H1 (cell line): ENCODE results near the gene PPP2R2D. TPM values are rescaled to one million over a fixed set of nuclear protein-coding genes. Genes with fewer than 3 reads are reported as not detected.

Experiments used
- CBX5 ChIP-seq: fragments of 300-800, 300-1000 bp; sonication (generic); IDR thresholded peaks from 2 replicates; pipeline ENCODE4 v1.7.1; 2016; ENCODE audit warnings: antibody characterized with exemption, low read length, low read depth
- CBX8 ChIP-seq: fragments of 300-800, 300-1000 bp; sonication (generic); IDR thresholded peaks from 2 replicates; pipeline ENCODE4 v1.7.1; 2016; ENCODE audit warnings: low read depth, low read length, borderline replicate concordance
- CREB1 ChIP-seq: IDR thresholded peaks from 2 replicates; pipeline ENCODE4 v1.6.1; 2012; ENCODE audit warnings: inconsistent platforms
- EGR1 ChIP-seq: IDR thresholded peaks from 2 replicates; pipeline ENCODE4 v1.6.1; 2011; ENCODE audit warnings: low read depth, low read length, borderline replicate concordance
- NRF1 ChIP-seq: IDR thresholded peaks from 2 replicates; pipeline ENCODE4 v1.6.1; 2011; ENCODE audit warnings: mild to moderate bottlenecking, low read depth, low read length, improper control_type of control experiment
- PHF8 ChIP-seq: fragments of 200-600 bp; sonication (generic); conservative IDR thresholded peaks from 2 replicates; pipeline ENCODE4 v1.7.1; 2012; ENCODE audit warnings: low read depth, mild to moderate bottlenecking, inconsistent platforms, low read length, moderate library complexity
- SAP30 ChIP-seq: fragments of 300-600 bp; sonication (generic); IDR thresholded peaks from 2 replicates; pipeline ENCODE4 v1.7.1; 2012; ENCODE audit warnings: low read length, moderate library complexity, mild to moderate bottlenecking, inconsistent platforms; ENCODE audit not compliant: insufficient read depth, insufficient replicate concordance
- SRF ChIP-seq: IDR thresholded peaks from 2 replicates; pipeline ENCODE4 v1.6.1; 2011; ENCODE audit warnings: mild to moderate bottlenecking, low read depth, low read length, moderate library complexity
- YY1 ChIP-seq: IDR thresholded peaks from 2 replicates; pipeline ENCODE4 v1.6.1; 2011; ENCODE audit warnings: low read depth, mild to moderate bottlenecking, low read length
- polyA plus RNA-seq, 7 experiments: library from polyadenylated mRNA; depleted of rRNA in 3 of 7; stranded (reverse) in 5 of 7; unstranded in 2 of 7; fragments of >200 nt in 5 of 7; fragments of 200-250 nt in 2 of 7; gene quantifications; 1 replicate in 5 of 7; 2 replicates in 1 of 7; 4 replicates in 1 of 7; pipeline versions ENCODE4 v1.2.1 to v1.2.3, GENCODE V29; 2011 to 2013; ENCODE audit warnings: missing spikeins in 2 of 7, mixed read lengths in 2 of 7
- total RNA-seq: library from RNA; stranded (reverse); fragmentation: NEBNext Ultra II Directional; extraction: Animal tissue kit (Norgen Biotek cat#: 25700); gene quantifications from 2 replicates; pipeline ENCODE4 v1.2.1, GENCODE V29; 2021
- TF ChIP-seq, protein P1 (sequence below): IDR thresholded peaks from 2 replicates; pipeline ENCODE4 v1.6.1; 2011; ENCODE audit warnings: low read length, improper control_type of control experiment
- TF ChIP-seq, protein P2 (sequence below): IDR thresholded peaks from 2 replicates; pipeline ENCODE4 v1.6.1; 2012; ENCODE audit warnings: inconsistent platforms
- TF ChIP-seq, protein P3 (sequence below), 3 experiments: IDR thresholded peaks; 1 replicate in 2 of 3; 2 replicates in 1 of 3; pipeline versions ENCODE4 v1.5.1 to v1.6.1; 2011; ENCODE audit warnings: low read length in 3 of 3, mild to moderate bottlenecking in 3 of 3, inconsistent platforms in 2 of 3, low read depth in 1 of 3, moderate library complexity in 1 of 3; ENCODE audit not compliant: insufficient read depth in 1 of 3; ENCODE audit errors: control extremely low read depth in 1 of 3

The PPP2R2D gene
- total and polyA plus RNA-seq, 2 of the 8 experiments (the other 6 are each of a cell fraction or from before 2014, with no cell fraction given): 25.4 to 32.8 TPM

DNA sequence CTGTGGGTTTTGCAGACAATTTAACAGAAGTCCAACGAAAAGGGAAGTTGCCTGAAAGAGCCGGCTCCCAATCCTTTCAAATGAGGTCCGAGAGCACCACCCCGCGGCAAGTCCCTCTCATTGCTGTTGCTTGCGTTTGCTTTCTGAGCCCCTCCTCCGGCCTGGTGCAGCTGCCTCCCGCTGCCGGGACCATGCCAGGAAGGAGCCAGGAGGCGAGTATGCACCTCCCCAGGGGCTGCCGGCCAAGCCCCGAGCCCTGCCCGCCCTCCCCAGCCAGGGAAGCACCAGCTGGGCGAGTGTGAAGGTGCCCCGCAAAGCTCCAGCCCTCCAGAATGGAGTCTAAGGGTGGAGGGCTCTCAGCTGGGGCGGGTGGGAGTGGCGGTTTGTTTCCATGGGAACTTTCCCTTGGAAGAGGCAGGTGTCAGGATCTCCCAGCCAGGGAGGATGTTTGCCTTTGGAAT, 25.8 kb upstream of the PPP2R2D start (continued):
- no peak for TF ChIP-seq PHF8
- TF ChIP-seq YY1: no peak
- TF ChIP-seq SRF: no peak
- no peak for TF ChIP-seq CBX8
- no peak for TF ChIP-seq EGR1
- TF ChIP-seq, protein P1, sequence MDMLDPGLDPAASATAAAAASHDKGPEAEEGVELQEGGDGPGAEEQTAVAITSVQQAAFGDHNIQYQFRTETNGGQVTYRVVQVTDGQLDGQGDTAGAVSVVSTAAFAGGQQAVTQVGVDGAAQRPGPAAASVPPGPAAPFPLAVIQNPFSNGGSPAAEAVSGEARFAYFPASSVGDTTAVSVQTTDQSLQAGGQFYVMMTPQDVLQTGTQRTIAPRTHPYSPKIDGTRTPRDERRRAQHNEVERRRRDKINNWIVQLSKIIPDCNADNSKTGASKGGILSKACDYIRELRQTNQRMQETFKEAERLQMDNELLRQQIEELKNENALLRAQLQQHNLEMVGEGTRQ: no peak
- no peak for TF ChIP-seq SAP30
- TF ChIP-seq CREB1: peak; percentile 11; the same call in 1 of the 2 replicates
- no peak for TF ChIP-seq NRF1
- TF ChIP-seq, protein P2, sequence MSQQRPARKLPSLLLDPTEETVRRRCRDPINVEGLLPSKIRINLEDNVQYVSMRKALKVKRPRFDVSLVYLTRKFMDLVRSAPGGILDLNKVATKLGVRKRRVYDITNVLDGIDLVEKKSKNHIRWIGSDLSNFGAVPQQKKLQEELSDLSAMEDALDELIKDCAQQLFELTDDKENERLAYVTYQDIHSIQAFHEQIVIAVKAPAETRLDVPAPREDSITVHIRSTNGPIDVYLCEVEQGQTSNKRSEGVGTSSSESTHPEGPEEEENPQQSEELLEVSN: no peak
- no peak for TF ChIP-seq CBX5
- TF ChIP-seq, protein P3, sequence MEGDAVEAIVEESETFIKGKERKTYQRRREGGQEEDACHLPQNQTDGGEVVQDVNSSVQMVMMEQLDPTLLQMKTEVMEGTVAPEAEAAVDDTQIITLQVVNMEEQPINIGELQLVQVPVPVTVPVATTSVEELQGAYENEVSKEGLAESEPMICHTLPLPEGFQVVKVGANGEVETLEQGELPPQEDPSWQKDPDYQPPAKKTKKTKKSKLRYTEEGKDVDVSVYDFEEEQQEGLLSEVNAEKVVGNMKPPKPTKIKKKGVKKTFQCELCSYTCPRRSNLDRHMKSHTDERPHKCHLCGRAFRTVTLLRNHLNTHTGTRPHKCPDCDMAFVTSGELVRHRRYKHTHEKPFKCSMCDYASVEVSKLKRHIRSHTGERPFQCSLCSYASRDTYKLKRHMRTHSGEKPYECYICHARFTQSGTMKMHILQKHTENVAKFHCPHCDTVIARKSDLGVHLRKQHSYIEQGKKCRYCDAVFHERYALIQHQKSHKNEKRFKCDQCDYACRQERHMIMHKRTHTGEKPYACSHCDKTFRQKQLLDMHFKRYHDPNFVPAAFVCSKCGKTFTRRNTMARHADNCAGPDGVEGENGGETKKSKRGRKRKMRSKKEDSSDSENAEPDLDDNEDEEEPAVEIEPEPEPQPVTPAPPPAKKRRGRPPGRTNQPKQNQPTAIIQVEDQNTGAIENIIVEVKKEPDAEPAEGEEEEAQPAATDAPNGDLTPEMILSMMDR (IDR thresholded peaks at IDR 0.05; ENCODE audit: control extremely low read depth in 1 of 3, insufficient read depth in 1 of 3, low read depth in 1 of 3, low read length in 3 of 3): peak; percentile 81 to 91 (median 90)
- TF ChIP-seq, all 59 proteins: peak for 4
